Measurements from ENCODE around the gene GAN. TPM values are rescaled to one million over a fixed set of nuclear protein-coding genes. Genes with fewer than 3 reads are reported as not detected.

Gene GAN
- total RNA-seq, 1 donor from 2014 or later: 8.6 TPM

- H3K4me1 Mint-ChIP-seq: peaks cover 26% of the 10 kb centered on the region
- H3K27ac Mint-ChIP-seq: peak overlapping the region; percentile 37
- peak overlapping the region; percentile 42 for H3K4me3 Mint-ChIP-seq
- DNase-seq (no peak), ATAC-seq (ENCODE audit: low read depth) (peak; percentile 42)
- H3K9me3 Mint-ChIP-seq: no peaks in the 10 kb centered on the region
- ChIA-PET POLR2A (interaction anchor here (0.7 to 2.5 kb wide), 7 partner anchors 11 to 68 kb away, joined by 3 to 9 read pairs (median 4); no protein-coding TSS in a partner anchor), CTCF (no interaction called here)
- TF ChIP-seq CTCF (IDR thresholded peaks at IDR 0.05): no peak
- H3K36me3 Mint-ChIP-seq (ENCODE audit: low read depth): no peaks in the 10 kb centered on the region
- intact Hi-C loops (cut with micrococcal nuclease): loop anchor here (1.0 kb wide), 1 partner anchor 9 kb away; no protein-coding TSS in a partner anchor
- H3K27me3 Mint-ChIP-seq: peaks cover 2% of the 10 kb centered on the region
Observed at GRCh38 chr16:81432937-81433557, 118.3 kb downstream of the GAN start.

GRCh38 chr16:81435103-81435502, 120.3 kb downstream of the GAN start:
- ATAC-seq (ENCODE audit: low read depth) (no peak), DNase-seq (no peak)
- H3K4me1 Mint-ChIP-seq: peaks cover 21% of the 10 kb centered on the region
- ChIA-PET POLR2A (no interaction called here), CTCF (no interaction called here)
- H3K4me3 Mint-ChIP-seq: no peak overlapping the region
- H3K36me3 Mint-ChIP-seq (ENCODE audit: low read depth): no peaks in the 10 kb centered on the region
- intact Hi-C loops (cut with micrococcal nuclease): no loop called here
- no peak overlapping the region for H3K27ac Mint-ChIP-seq
- H3K9me3 Mint-ChIP-seq: no peaks in the 10 kb centered on the region
- no peak for TF ChIP-seq CTCF (IDR thresholded peaks at IDR 0.05)
- peaks cover 4% of the 10 kb centered on the region for H3K27me3 Mint-ChIP-seq

- POLR2A ChIA-PET: interaction anchor here (0.5 to 0.6 kb wide), 2 partner anchors 11 to 578 kb away, joined by 6 read pairs; no protein-coding TSS in a partner anchor
Observed at GRCh38 chr16:81435567-81435966, 120.8 kb downstream of the GAN start.

GRCh38 chr16:81436386-81436785, 121.6 kb downstream of the GAN start:
- DNase-seq: no peak
- POLR2A ChIA-PET: interaction anchor here (0.6 kb wide), 1 partner anchor 12 kb away, joined by 6 read pairs; no protein-coding TSS in a partner anchor
- H3K27me3 Mint-ChIP-seq: peaks cover 4% of the 10 kb centered on the region
- peaks cover 18% of the 10 kb centered on the region for H3K4me1 Mint-ChIP-seq
- ATAC-seq (ENCODE audit: low read depth): no peak
- intact Hi-C loops (cut with micrococcal nuclease): no loop called here
- TF ChIP-seq CTCF (IDR thresholded peaks at IDR 0.05): no peak
- CTCF ChIA-PET: no interaction called here
- no peak overlapping the region for H3K4me3 Mint-ChIP-seq
- H3K27ac Mint-ChIP-seq: no peak overlapping the region
- H3K36me3 Mint-ChIP-seq (ENCODE audit: low read depth): no peaks in the 10 kb centered on the region
- no peaks in the 10 kb centered on the region for H3K9me3 Mint-ChIP-seq

More at GRCh38 chr16:81435567-81435966, 120.8 kb downstream of the GAN start:
- DNase-seq (no peak), ATAC-seq (ENCODE audit: low read depth) (no peak)
- Mint-ChIP-seq H3K36me3 (ENCODE audit: low read depth) (no peaks in the 10 kb centered on the region), H3K27ac (no peak overlapping the region), H3K27me3 (peaks cover 4% of the 10 kb centered on the region), H3K9me3 (no peaks in the 10 kb centered on the region), H3K4me1 (peaks cover 21% of the 10 kb centered on the region), H3K4me3 (no peak overlapping the region)
- no peak for TF ChIP-seq CTCF (IDR thresholded peaks at IDR 0.05)
- CTCF ChIA-PET: no interaction called here
- intact Hi-C loops (cut with micrococcal nuclease): no loop called here

DNA sequence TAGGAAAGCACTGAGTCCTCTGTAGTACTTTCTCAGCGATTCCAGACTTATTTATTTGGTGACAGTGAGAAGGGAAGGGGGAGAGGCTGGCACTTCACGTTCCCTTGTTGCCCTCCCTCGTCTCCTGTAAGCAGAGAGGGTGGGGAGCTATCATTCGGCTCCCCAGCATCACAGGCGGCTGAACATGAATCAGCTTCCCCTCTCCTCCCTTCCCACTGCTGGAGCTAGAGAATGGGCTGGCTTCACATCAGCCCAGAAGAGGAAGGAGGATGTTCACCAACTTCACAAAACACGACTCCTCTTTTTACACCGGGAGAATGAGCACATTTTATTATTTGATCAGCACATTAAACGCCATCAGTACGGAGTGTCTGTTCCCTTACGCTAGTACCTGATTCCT, 123.1 kb downstream of the GAN start:
- peaks cover 4% of the 10 kb centered on the region for H3K27me3 Mint-ChIP-seq
- H3K4me1 Mint-ChIP-seq: peaks cover 10% of the 10 kb centered on the region
- TF ChIP-seq CTCF (IDR thresholded peaks at IDR 0.05): no peak
- no peak for DNase-seq
- no peak overlapping the region for H3K27ac Mint-ChIP-seq
- CTCF ChIA-PET: interaction anchor here (1.3 kb wide), 1 partner anchor 8 kb away, joined by 3 read pairs; no protein-coding TSS in a partner anchor
- no peak for ATAC-seq (ENCODE audit: low read depth)
- intact Hi-C loops (cut with micrococcal nuclease): no loop called here
- no peaks in the 10 kb centered on the region for H3K36me3 Mint-ChIP-seq (ENCODE audit: low read depth)
- no peaks in the 10 kb centered on the region for H3K9me3 Mint-ChIP-seq
- no peak overlapping the region for H3K4me3 Mint-ChIP-seq
- POLR2A ChIA-PET: no interaction called here

Other genes with a start within 250 kb of the GAN start
- 0.61 and 0.75 TPM in 2 replicates for gene C16orf46, start 237.7 kb upstream of the GAN start, total RNA-seq
- 8.4 and 8.8 TPM in 2 replicates for gene GCSH, start 218.6 kb upstream of the GAN start, total RNA-seq
- not detected in 2 replicates for gene BCO1, start 76.3 kb upstream of the GAN start, total RNA-seq
- gene CMIP, start 129.8 kb downstream of the GAN start, total RNA-seq: 62.4 and 76.3 TPM in 2 replicates